Fibroblast of the aortic adventitia (primary cell): ENCODE measurements around the gene UQCRHL. TPM values are rescaled to one million over a fixed set of nuclear protein-coding genes. Genes with fewer than 3 reads are reported as not detected.
"Not testable (repeated sequence)": the region's sequence is repeated elsewhere in the genome, so short reads cannot be mapped to it uniquely, and the experiment has no call there.

Experiments
- DNase-seq: peaks from one replicate; pipeline ENCODE4 v3.0.0-alpha.2; 2010; ENCODE audit warnings: low read depth
- H3K4me3 ChIP-seq: 2 replicates; pipeline ENCODE4 v1.5.1; 2011; ENCODE audit warnings: low read depth, mild to moderate bottlenecking, control low read depth, low read length, moderate library complexity
- total RNA-seq: library from RNA; depleted of rRNA; stranded (reverse); fragments of >200 nt; gene quantifications from 2 replicates; pipeline ENCODE4 v1.2.3, GENCODE V29; 2012; ENCODE audit warnings: low replicate concordance
- TF ChIP-seq, protein P1 (sequence below): IDR thresholded peaks from 2 replicates; pipeline ENCODE4 v1.5.1; 2011; ENCODE audit warnings: mild to moderate bottlenecking, low read length, control low read depth, inconsistent platforms; ENCODE audit not compliant: insufficient read depth

Gene UQCRHL
- total RNA-seq, 1 donor: 1.9 TPM

- TF ChIP-seq, protein P1, sequence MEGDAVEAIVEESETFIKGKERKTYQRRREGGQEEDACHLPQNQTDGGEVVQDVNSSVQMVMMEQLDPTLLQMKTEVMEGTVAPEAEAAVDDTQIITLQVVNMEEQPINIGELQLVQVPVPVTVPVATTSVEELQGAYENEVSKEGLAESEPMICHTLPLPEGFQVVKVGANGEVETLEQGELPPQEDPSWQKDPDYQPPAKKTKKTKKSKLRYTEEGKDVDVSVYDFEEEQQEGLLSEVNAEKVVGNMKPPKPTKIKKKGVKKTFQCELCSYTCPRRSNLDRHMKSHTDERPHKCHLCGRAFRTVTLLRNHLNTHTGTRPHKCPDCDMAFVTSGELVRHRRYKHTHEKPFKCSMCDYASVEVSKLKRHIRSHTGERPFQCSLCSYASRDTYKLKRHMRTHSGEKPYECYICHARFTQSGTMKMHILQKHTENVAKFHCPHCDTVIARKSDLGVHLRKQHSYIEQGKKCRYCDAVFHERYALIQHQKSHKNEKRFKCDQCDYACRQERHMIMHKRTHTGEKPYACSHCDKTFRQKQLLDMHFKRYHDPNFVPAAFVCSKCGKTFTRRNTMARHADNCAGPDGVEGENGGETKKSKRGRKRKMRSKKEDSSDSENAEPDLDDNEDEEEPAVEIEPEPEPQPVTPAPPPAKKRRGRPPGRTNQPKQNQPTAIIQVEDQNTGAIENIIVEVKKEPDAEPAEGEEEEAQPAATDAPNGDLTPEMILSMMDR: no peak
- DNase-seq: no peak
- peak overlapping the region; percentile 86 for H3K4me3 ChIP-seq
Observed at GRCh38 chr1:15835205-15835740, 27.8 kb upstream of the UQCRHL start.

- peak; percentile 97 for DNase-seq
- TF ChIP-seq, protein P1: no peak
- peak overlapping the region; percentile 86 for H3K4me3 ChIP-seq
Observed at GRCh38 chr1:15834406-15835204, 27.2 kb upstream of the UQCRHL start.

GRCh38 chr1:15833842-15834405 lies 26.5 kb upstream of the UQCRHL start:
- peak overlapping the region; percentile 86 for H3K4me3 ChIP-seq
- DNase-seq: no peak
- TF ChIP-seq, protein P1: no peak

- TF ChIP-seq, protein P1: no peak
- H3K4me3 ChIP-seq: peak overlapping the region; percentile 86
- DNase-seq: no peak
Observed at GRCh38 chr1:15833069-15833679, 25.7 kb upstream of the UQCRHL start.

GRCh38 chr1:15830258-15830657 lies 22.8 kb upstream of the UQCRHL start:
- TF ChIP-seq, protein P1: no peak
- H3K4me3 ChIP-seq: no peak overlapping the region
- no peak for DNase-seq

GRCh38 chr1:15828931-15829330 lies 21.5 kb upstream of the UQCRHL start:
- DNase-seq, H3K4me3 ChIP-seq: not testable (repeated sequence)

GRCh38 chr1:15827567-15827966 lies 20.1 kb upstream of the UQCRHL start:
- not testable (repeated sequence) for DNase-seq, H3K4me3 ChIP-seq
